ENCODE data around the gene MAGEC3.

GRCh38 chrX:141928432-141928831, 90.3 kb downstream of the MAGEC3 start:
- TF ChIP-seq POLR2A (IDR thresholded peaks at IDR 0.05) (no peak), CTCF (IDR thresholded peaks at IDR 0.05) (no peak)

Data from lower leg skin (tissue), 3 donors.